DND-41 (cell line): ENCODE data around the gene SAMD4B.

Source experiments
- ATAC-seq: fragments of 200-7000 bp; cut with Tn5 transposase; 3 replicates; pipeline ENCODE4 v1.9.1; 2021; ENCODE audit warnings: low read depth; ENCODE audit not compliant: insufficient read depth
- DNase-seq: peaks from one replicate; pipeline ENCODE4 v3.0.0-alpha.2; 2020
- H2AFZ ChIP-seq: 2 replicates; pipeline ENCODE4 v1.6.0; 2012; ENCODE audit warnings: low read depth, low read length
- H3K27ac ChIP-seq: 2 replicates; pipeline ENCODE4 v1.5.1; 2012; ENCODE audit warnings: low read length, inconsistent platforms
- H3K27me3 ChIP-seq: fragments of 200-600 bp; sonication (generic); 2 replicates; pipeline ENCODE4 v1.6.0; 2012; ENCODE audit warnings: low read length, mild to moderate bottlenecking, inconsistent platforms; ENCODE audit not compliant: insufficient read depth, poor library complexity
- H3K36me3 ChIP-seq: 2 replicates; pipeline ENCODE4 v1.5.1; 2012; ENCODE audit warnings: low read length, inconsistent platforms; ENCODE audit not compliant: insufficient read depth
- H3K4me1 ChIP-seq: 2 replicates; pipeline ENCODE4 v1.5.1; 2012; ENCODE audit warnings: mild to moderate bottlenecking, low read length; ENCODE audit not compliant: insufficient read depth
- H3K4me2 ChIP-seq: 2 replicates; pipeline ENCODE4 v1.6.0; 2012; ENCODE audit warnings: mild to moderate bottlenecking, moderate library complexity, low read length, inconsistent platforms; ENCODE audit not compliant: insufficient read depth
- H3K4me3 ChIP-seq, 2 experiments: fragments of 200-600 bp in 1 of 2; shearing (Covaris generic) in 1 of 2; 2 replicates each; pipeline ENCODE4 v1.5.1; 2012 to 2016; ENCODE audit warnings: inconsistent platforms in 2 of 2, low read length in 2 of 2, mild to moderate bottlenecking in 2 of 2, low read depth in 1 of 2, moderate library complexity in 1 of 2
- H3K79me2 ChIP-seq: 2 replicates; pipeline ENCODE4 v1.6.0; 2012; ENCODE audit warnings: low read length, inconsistent platforms; ENCODE audit not compliant: insufficient read depth
- H3K9ac ChIP-seq: 2 replicates; pipeline ENCODE4 v1.6.0; 2012; ENCODE audit warnings: low read depth, mild to moderate bottlenecking, inconsistent platforms, low read length, moderate library complexity
- H3K9me3 ChIP-seq: 2 replicates; pipeline ENCODE4 v1.5.1; 2012; ENCODE audit warnings: low read length, moderate library complexity, mild to moderate bottlenecking, inconsistent platforms; ENCODE audit not compliant: insufficient read depth, severe bottlenecking
- H4K20me1 ChIP-seq: 2 replicates; pipeline ENCODE4 v1.6.0; 2012; ENCODE audit warnings: low read length; ENCODE audit not compliant: insufficient read depth
- CTCF ChIP-seq: IDR thresholded peaks from 2 replicates; pipeline ENCODE4 v1.5.1; 2012; ENCODE audit warnings: borderline replicate concordance, low read length, moderate library complexity, mild to moderate bottlenecking; ENCODE audit not compliant: poor library complexity, severe bottlenecking; ENCODE audit errors: extremely low read depth
- EZH2 ChIP-seq: IDR thresholded peaks from 3 replicates; pipeline ENCODE4 v1.6.1; 2012; ENCODE audit warnings: borderline replicate concordance, low read depth, mild to moderate bottlenecking, moderate library complexity, low read length, inconsistent platforms; ENCODE audit not compliant: severe bottlenecking

Gene SAMD4B

GRCh38 chr19:39408392-39409207 lies 66.4 kb downstream of the SAMD4B start:
- H3K79me2 ChIP-seq, result peaks cover 29% of the 10 kb centered on the region

GRCh38 chr19:39409208-39410016 lies 67.2 kb downstream of the SAMD4B start:
- DNase-seq, result peak; percentile 73
- Histone ChIP-seq H3K9me3 (no peaks in the 10 kb centered on the region), H3K27ac (peak overlapping the region; percentile 75), H3K9ac (peak overlapping the region; percentile 67), H3K4me1 (peaks cover 70% of the 10 kb centered on the region), H3K4me3 (peak overlapping the region; percentile 16 to 57; a peak in 3 of 4 replicates), H3K27me3 (no peaks in the 10 kb centered on the region), H3K4me2 (peak overlapping the region; percentile 63), H4K20me1 (peaks cover 20% of the 10 kb centered on the region), H3K36me3 (peaks cover 15% of the 10 kb centered on the region), H3K79me2 (peaks cover 37% of the 10 kb centered on the region), H2AFZ (peak overlapping the region; percentile 61)
- no peak for TF ChIP-seq CTCF
- no peak for TF ChIP-seq EZH2
- no peak for ATAC-seq

More at GRCh38 chr19:39408392-39409207, 66.4 kb downstream of the SAMD4B start:
- H3K27me3 ChIP-seq, result no peaks in the 10 kb centered on the region
- H4K20me1 ChIP-seq, result peaks cover 14% of the 10 kb centered on the region; the same call in 1 of the 2 replicates
- peak overlapping the region in 1 of 2 experiments; percentile 68; a peak in 2 of 4 replicates for H3K4me3 ChIP-seq
- DNase-seq, result no peak
- H3K9ac ChIP-seq, result peak overlapping the region; percentile 92
- peak overlapping the region; percentile 88 for H3K27ac ChIP-seq
- no peaks in the 10 kb centered on the region for H3K9me3 ChIP-seq
- H3K36me3 ChIP-seq, result peaks cover 12% of the 10 kb centered on the region
- ATAC-seq, result no peak
- H3K4me2 ChIP-seq, result peak overlapping the region; percentile 74
- no peak for TF ChIP-seq CTCF
- TF ChIP-seq EZH2, result no peak
- peaks cover 62% of the 10 kb centered on the region for H3K4me1 ChIP-seq
- no peak overlapping the region for H2AFZ ChIP-seq

- Histone ChIP-seq H3K4me1 (peaks cover 78% of the 10 kb centered on the region), H3K27me3 (no peaks in the 10 kb centered on the region), H3K4me3 (peak overlapping the region; percentile 16 to 57; a peak in 3 of 4 replicates), H3K27ac (peak overlapping the region; percentile 75), H3K79me2 (peaks cover 45% of the 10 kb centered on the region), H3K4me2 (peak overlapping the region; percentile 63), H3K9ac (peak overlapping the region; percentile 67), H2AFZ (peak overlapping the region; percentile 61), H3K36me3 (peaks cover 23% of the 10 kb centered on the region), H3K9me3 (no peaks in the 10 kb centered on the region), H4K20me1 (peaks cover 23% of the 10 kb centered on the region)
- DNase-seq (peak; percentile 61), ATAC-seq (peak; percentile 18)
- TF ChIP-seq EZH2, result no peak
- TF ChIP-seq CTCF, result no peak
These were observed 68.0 kb downstream of the SAMD4B start for GRCh38 chr19:39410017-39410830.
